Endothelial cell of umbilical vein (primary cell): ENCODE data around the gene TRRAP. TPM values are rescaled to one million over a fixed set of nuclear protein-coding genes. Genes with fewer than 3 reads are reported as not detected.

Source experiments
- BruUV-seq: library from RNA; stranded (reverse); fragments of 400-500 nt; replicated peaks from 2 replicates; lab custom pipeline; 2021; lab: Mats Ljungman, UMichigan
- CTCF ChIA-PET: fragments of 300-600, 350-600 bp; sonication (Branson Sonifier 250); formaldehyde crosslinking; loops from one replicate; lab custom pipeline; 2021; ENCODE audit warnings: antibody characterized with exemption, inconsistent platforms; lab: Charles Lee
- POLR2A ChIA-PET: fragments of 300-600, 350-600 bp; sonication (Branson Sonifier 250); formaldehyde crosslinking; loops from one replicate; lab custom pipeline; 2021; ENCODE audit warnings: antibody characterized with exemption, inconsistent platforms; lab: Charles Lee
- DNase-seq: peaks from one replicate; pipeline ENCODE4 v3.0.0-alpha.2; 2011; ENCODE audit warnings: low read depth, low spot score
- FAIRE-seq: peaks from 2 replicates; lab custom pipeline; 2011; peaks lifted over from hg19 to GRCh38; lab: Jason Lieb, UNC
- H2AFZ ChIP-seq: 2 replicates; pipeline ENCODE4 v1.6.0; 2012; ENCODE audit warnings: low read depth, low read length, control low read depth, inconsistent platforms
- H3K27ac ChIP-seq: 2 replicates; pipeline ENCODE4 v1.5.1; 2011; ENCODE audit warnings: low read depth, mild to moderate bottlenecking, control low read depth, low read length, moderate library complexity; ENCODE audit not compliant: insufficient read depth
- H3K27me3 ChIP-seq, 2 experiments: 2 replicates each; pipeline versions ENCODE4 v1.6.0 to v1.6.1; 2011; ENCODE audit warnings: low read length in 2 of 2, mixed read lengths in 1 of 2; ENCODE audit not compliant: control insufficient read depth in 2 of 2, insufficient read depth in 2 of 2
- H3K36me3 ChIP-seq, 2 experiments: 2 replicates in 1 of 2; 3 replicates in 1 of 2; pipeline ENCODE4 v1.5.1; 2011; ENCODE audit warnings: low read length in 2 of 2, mild to moderate bottlenecking in 1 of 2, moderate library complexity in 1 of 2; ENCODE audit not compliant: control insufficient read depth in 2 of 2, insufficient read depth in 2 of 2; ENCODE audit errors: extremely low read depth in 1 of 2
- H3K4me1 ChIP-seq: 3 replicates; pipeline ENCODE4 v1.5.1; 2011; ENCODE audit warnings: mild to moderate bottlenecking, low read length; ENCODE audit not compliant: control insufficient read depth, insufficient read depth; ENCODE audit errors: extremely low read depth
- H3K4me2 ChIP-seq: 2 replicates; pipeline ENCODE4 v1.6.1; 2011; ENCODE audit warnings: low read length, control low read depth, mixed read lengths; ENCODE audit not compliant: insufficient read depth
- H3K4me3 ChIP-seq, 3 experiments: fragments of 200-600 bp in 1 of 3; sonication (generic), shearing (Covaris generic) in 1 of 3; replicated peaks in 1 of 3; 2 replicates each; pipeline ENCODE4 v1.5.1; 2011 to 2016; ENCODE audit warnings: control low read depth in 3 of 3, low read length in 3 of 3, mild to moderate bottlenecking in 2 of 3, inconsistent platforms in 1 of 3, low read depth in 1 of 3, moderate library complexity in 1 of 3; ENCODE audit not compliant: insufficient read depth in 1 of 3
- H3K79me2 ChIP-seq: 2 replicates; pipeline ENCODE4 v1.6.0; 2012; ENCODE audit warnings: low read length, inconsistent platforms; ENCODE audit not compliant: control insufficient read depth, insufficient read depth
- H3K9ac ChIP-seq: replicated peaks from 2 replicates; pipeline ENCODE3; 2011; ENCODE audit warnings: low read length, control low read depth; ENCODE audit not compliant: insufficient read depth; ENCODE audit errors: extremely low read depth
- H3K9me1 ChIP-seq: replicated peaks from 3 replicates; pipeline ENCODE4 v1.6.0; 2011; ENCODE audit warnings: mild to moderate bottlenecking, low read length; ENCODE audit not compliant: control insufficient read depth, insufficient read depth; ENCODE audit errors: extremely low read depth
- H3K9me3 ChIP-seq: replicated peaks from 2 replicates; pipeline ENCODE4 v1.5.1; 2012; ENCODE audit warnings: low read length, inconsistent platforms; ENCODE audit not compliant: control insufficient read depth, insufficient read depth
- H4K20me1 ChIP-seq: replicated peaks from 2 replicates; pipeline ENCODE3; 2011; ENCODE audit warnings: mild to moderate bottlenecking, low read length; ENCODE audit not compliant: control insufficient read depth, insufficient read depth; ENCODE audit errors: extremely low read depth
- CTCF ChIP-seq, 2 donors: IDR thresholded peaks; 1 replicate in 1 of 2; 2 replicates in 1 of 2; pipeline ENCODE4 v1.5.1; 2011; ENCODE audit warnings: low read length in 2 of 2, mild to moderate bottlenecking in 2 of 2, moderate library complexity in 2 of 2, control low read depth in 1 of 2, inconsistent platforms in 1 of 2, low read depth in 1 of 2; ENCODE audit not compliant: insufficient read depth in 1 of 2; ENCODE audit errors: extremely low read depth in 1 of 2
- EZH2 ChIP-seq: IDR thresholded peaks from 2 replicates; pipeline ENCODE4 v1.6.1; 2012; ENCODE audit warnings: borderline replicate concordance, low read depth, mild to moderate bottlenecking, moderate library complexity, low read length, inconsistent platforms; ENCODE audit not compliant: severe bottlenecking
- FOS ChIP-seq: IDR thresholded peaks from 2 replicates; pipeline ENCODE4 v1.6.1; 2011; ENCODE audit warnings: mild to moderate bottlenecking, low read length, moderate library complexity, borderline replicate concordance; ENCODE audit not compliant: insufficient read depth
- GATA2 ChIP-seq: IDR thresholded peaks from 2 replicates; pipeline ENCODE4 v1.7.0; 2011; ENCODE audit warnings: low read depth, mild to moderate bottlenecking, moderate library complexity, mixed read lengths, low read length; ENCODE audit not compliant: insufficient read length, insufficient read depth
- JUN ChIP-seq: IDR thresholded peaks from 2 replicates; pipeline ENCODE4 v1.6.1; 2011; ENCODE audit warnings: borderline replicate concordance, low read depth; ENCODE audit not compliant: insufficient read length, insufficient read depth
- MYC ChIP-seq: IDR thresholded peaks from one replicate; pipeline ENCODE4 v1.6.1; 2011; ENCODE audit warnings: mild to moderate bottlenecking, low read depth, low read length
- dilution Hi-C: fragments of 300-500 bp; cut with MboI; formaldehyde crosslinking; loops from one replicate; pipeline ENCODE4 v1.15.0; 2019; ENCODE audit warnings: low sequenced_read_pairs; ENCODE audit not compliant: extremely low pct_ligation_motif_present
- intact Hi-C: fragments of 100-400 bp; cut with micrococcal nuclease; formaldehyde crosslinking; loops from one replicate; pipeline ENCODE4 v1.10.0; 2022
- polyA plus RNA-seq, 4 experiments: library from polyadenylated mRNA; depleted of rRNA in 3 of 4; stranded (reverse) in 3 of 4; unstranded in 1 of 4; fragments of >200 nt; gene quantifications; 2 replicates each; pipeline versions ENCODE4 v1.2.1 to v1.2.3, GENCODE V29; 2011 to 2012; ENCODE audit warnings: missing spikeins in 1 of 4
- total RNA-seq: library from RNA; stranded (reverse); gene quantifications from 2 replicates; pipeline ENCODE4 v1.2.3, GENCODE V29; 2021

TRRAP gene
- total and polyA plus RNA-seq, 2 donors (not counting 3 experiments of a cell fraction or from before 2014, with no cell fraction given) = 21.8 to 45.8 TPM

GRCh38 chr7:99038086-99038855, 159.9 kb downstream of the TRRAP start:
- H3K4me3 ChIP-seq = no peak overlapping the region
- no peak overlapping the region for H3K9ac ChIP-seq
- no peak overlapping the region for H2AFZ ChIP-seq
- H3K4me1 ChIP-seq = peaks cover 29% of the 10 kb centered on the region
- ChIA-PET POLR2A (no interaction called here), CTCF (interaction anchor here (1.6 to 3.5 kb wide), 3 partner anchors 8 to 275 kb away, joined by 6 to 44 read pairs (median 7); no protein-coding TSS in a partner anchor)
- no peaks in the 10 kb centered on the region for H3K9me1 ChIP-seq
- H4K20me1 ChIP-seq = no peaks in the 10 kb centered on the region
- no peak for DNase-seq
- H3K9me3 ChIP-seq = no peaks in the 10 kb centered on the region
- no peaks in the 10 kb centered on the region for H3K79me2 ChIP-seq
- intact Hi-C loops (no loop called here), dilution Hi-C loops (no loop called here)
- no peak for TF ChIP-seq CTCF (IDR thresholded peaks at IDR 0.05; ENCODE audit: extremely low read depth in 1 of 2, insufficient read depth in 1 of 2, low read depth in 1 of 2, low read length in 2 of 2)
- TF ChIP-seq JUN = no peak
- no peak for TF ChIP-seq MYC
- no peak for TF ChIP-seq FOS
- no peak for TF ChIP-seq EZH2
- TF ChIP-seq GATA2 = no peak
- peaks cover 13 to 57% of the 10 kb centered on the region in 2 experiments for H3K36me3 ChIP-seq
- no peaks in the 10 kb centered on the region for H3K27me3 ChIP-seq
- no peak overlapping the region for H3K27ac ChIP-seq
- no peak for FAIRE-seq
- no peak overlapping the region for H3K4me2 ChIP-seq
- BruUV-seq = no TSS peak
